ENCODE results near the gene TBX21. TPM values are rescaled to one million over a fixed set of nuclear protein-coding genes. Genes with fewer than 3 reads are reported as not detected.
"Not testable (repeated sequence)": the region's sequence is repeated elsewhere in the genome, so short reads cannot be mapped to it uniquely, and the experiment has no call there.

The TBX21 gene
- total RNA-seq, 2 donors from 2014 or later: 0.34 to 0.80 TPM

GRCh38 chr17:47725446-47726111, 7.5 kb upstream of the TBX21 start:
- DNase-seq (no peak), ATAC-seq (no peak)
- intact Hi-C loops (cut with DNase I): no loop called here

- intact Hi-C loops (cut with DNase I): no loop called here
- ATAC-seq: peak in 1 of 2 donors; percentile 26
- no peak for DNase-seq
Measured at GRCh38 chr17:47726796-47727703, 6.0 kb upstream of the TBX21 start.

- intact Hi-C loops (cut with DNase I): no loop called here
- no peak for ATAC-seq
- DNase-seq: no peak
Measured at GRCh38 chr17:47727704-47728036, 5.4 kb upstream of the TBX21 start.

- ATAC-seq (no peak), DNase-seq (no peak)
- intact Hi-C loops (cut with DNase I): no loop called here
Measured at GRCh38 chr17:47728214-47728877, 4.7 kb upstream of the TBX21 start.

- ATAC-seq (no peak), DNase-seq (no peak)
- intact Hi-C loops (cut with DNase I): no loop called here
Measured at GRCh38 chr17:47729476-47729875, 3.6 kb upstream of the TBX21 start.

- ATAC-seq: no peak
- DNase-seq: no peak
- intact Hi-C loops (cut with DNase I): loop anchor here in 1 of 2 donors (10.0 kb wide), 1 partner anchor 64 kb away; no protein-coding TSS in a partner anchor
Measured at GRCh38 chr17:47730681-47731080, 2.4 kb upstream of the TBX21 start.

GRCh38 chr17:47731396-47731795, 1.6 kb upstream of the TBX21 start:
- ATAC-seq: no peak
- intact Hi-C loops (cut with DNase I): loop anchor here in 1 of 2 donors (10.0 kb wide), 1 partner anchor 63 kb away; no protein-coding TSS in a partner anchor
- DNase-seq: no peak

GRCh38 chr17:47732399-47733046, 513 bp upstream of the TBX21 start:
- intact Hi-C loops (cut with DNase I): loop anchor here in 1 of 2 donors (10.0 kb wide), 1 partner anchor 62 kb away; no protein-coding TSS in a partner anchor
- no peak for DNase-seq
- no peak for ATAC-seq

GRCh38 chr17:47733674-47734410, 806 bp downstream of the TBX21 start:
- DNase-seq: no peak
- peak; percentile 24 to 36 for ATAC-seq
- intact Hi-C loops (cut with DNase I): loop anchor here in 1 of 2 donors (10.0 kb wide), 1 partner anchor 61 kb away; no protein-coding TSS in a partner anchor

GRCh38 chr17:47735139-47735464, 2.1 kb downstream of the TBX21 start:
- intact Hi-C loops (cut with DNase I): loop anchor here in 1 of 2 donors (10.0 kb wide), 1 partner anchor 60 kb away; no protein-coding TSS in a partner anchor
- DNase-seq: no peak
- no peak for ATAC-seq

GRCh38 chr17:47735536-47736011, 2.5 kb downstream of the TBX21 start:
- DNase-seq: no peak
- no peak for ATAC-seq
- intact Hi-C loops (cut with DNase I): loop anchor here in 1 of 2 donors (10.0 kb wide), 1 partner anchor 59 kb away; no protein-coding TSS in a partner anchor

- ATAC-seq (no peak), DNase-seq (no peak)
- intact Hi-C loops (cut with DNase I): loop anchor here in 1 of 2 donors (10.0 kb wide), 1 partner anchor 58 kb away; no protein-coding TSS in a partner anchor
Measured at GRCh38 chr17:47736501-47737495, 3.8 kb downstream of the TBX21 start.

GRCh38 chr17:47738178-47738577, 5.1 kb downstream of the TBX21 start:
- DNase-seq (no peak), ATAC-seq (no peak)
- intact Hi-C loops (cut with DNase I): loop anchor here in 1 of 2 donors (10.0 kb wide), 1 partner anchor 57 kb away; no protein-coding TSS in a partner anchor

GRCh38 chr17:47739150-47739549, 6.1 kb downstream of the TBX21 start:
- no peak for ATAC-seq
- intact Hi-C loops (cut with DNase I): loop anchor here in 1 of 2 donors (10.0 kb wide), 1 partner anchor 56 kb away; no protein-coding TSS in a partner anchor
- no peak for DNase-seq

- intact Hi-C loops (cut with DNase I): loop anchor here (10.0 kb wide), 2 partner anchors 55 to 75 kb away; no protein-coding TSS in a partner anchor
- ATAC-seq, DNase-seq: not testable (repeated sequence)
Measured at GRCh38 chr17:47739945-47740344, 6.9 kb downstream of the TBX21 start.

GRCh38 chr17:47741109-47741792, 8.2 kb downstream of the TBX21 start:
- intact Hi-C loops (cut with DNase I): loop anchor here (10.0 kb wide), 1 partner anchor 76 kb away; no protein-coding TSS in a partner anchor
- no peak for DNase-seq
- no peak for ATAC-seq
